ENCODE measurements around the gene VSTM4. TPM values are rescaled to one million over a fixed set of nuclear protein-coding genes. Genes with fewer than 3 reads are reported as not detected.

Gene VSTM4
- total RNA-seq, 3 donors from 2014 or later, result 1.5 to 13.8 (median 2.2) TPM

- Histone ChIP-seq H3K9me3 (no peaks in the 10 kb centered on the region), H3K4me3 (no peak overlapping the region), H3K36me3 (ENCODE audit: low read depth) (no peaks in the 10 kb centered on the region), H3K4me1 (ENCODE audit: low read depth) (no peaks in the 10 kb centered on the region)
- DNase-seq, result no peak
- intact Hi-C loops (cut with DNase I, micrococcal nuclease), result no loop called here
- no peak for TF ChIP-seq CTCF (IDR thresholded peaks at IDR 0.05)
- no peak for ATAC-seq
These were observed 8.9 kb upstream of the VSTM4 start for GRCh38 chr10:49123981-49124950.

- TF ChIP-seq CTCF (IDR thresholded peaks at IDR 0.05), result no peak
- no peaks in the 10 kb centered on the region for H3K4me1 ChIP-seq (ENCODE audit: low read depth)
- ATAC-seq (no peak), DNase-seq (no peak)
- intact Hi-C loops (cut with DNase I, micrococcal nuclease), result no loop called here
- no peak overlapping the region for H3K4me3 ChIP-seq
- H3K9me3 ChIP-seq, result no peaks in the 10 kb centered on the region
- no peaks in the 10 kb centered on the region for H3K36me3 ChIP-seq (ENCODE audit: low read depth)
These were observed 5.6 kb upstream of the VSTM4 start for GRCh38 chr10:49120911-49121310.

- no peak overlapping the region for H3K4me3 ChIP-seq
- H3K9me3 ChIP-seq, result no peaks in the 10 kb centered on the region
- H3K36me3 ChIP-seq (ENCODE audit: low read depth), result no peaks in the 10 kb centered on the region
- ATAC-seq (no peak), DNase-seq (no peak)
- no peak for TF ChIP-seq CTCF (IDR thresholded peaks at IDR 0.05)
- no peaks in the 10 kb centered on the region for H3K4me1 ChIP-seq (ENCODE audit: low read depth)
- intact Hi-C loops (cut with DNase I, micrococcal nuclease), result no loop called here
These were observed 4.4 kb upstream of the VSTM4 start for GRCh38 chr10:49119746-49120145.

GRCh38 chr10:49118430-49119074, 3.2 kb upstream of the VSTM4 start:
- Histone ChIP-seq H3K9me3 (no peaks in the 10 kb centered on the region), H3K36me3 (ENCODE audit: low read depth) (no peaks in the 10 kb centered on the region), H3K4me3 (no peak overlapping the region), H3K4me1 (ENCODE audit: low read depth) (no peaks in the 10 kb centered on the region)
- intact Hi-C loops (cut with DNase I, micrococcal nuclease), result no loop called here
- TF ChIP-seq CTCF (IDR thresholded peaks at IDR 0.05), result no peak
- ATAC-seq, result no peak
- no peak for DNase-seq

- Histone ChIP-seq H3K36me3 (ENCODE audit: low read depth) (no peaks in the 10 kb centered on the region), H3K4me1 (ENCODE audit: low read depth) (no peaks in the 10 kb centered on the region), H3K4me3 (no peak overlapping the region), H3K9me3 (no peaks in the 10 kb centered on the region)
- intact Hi-C loops (cut with DNase I, micrococcal nuclease), result no loop called here
- DNase-seq, result no peak
- no peak for TF ChIP-seq CTCF (IDR thresholded peaks at IDR 0.05)
- no peak for ATAC-seq
These were observed 2.2 kb upstream of the VSTM4 start for GRCh38 chr10:49117376-49118070.
